GM18511 (cell line): ENCODE measurements around the gene PTPN13.

Experiments used
- ATAC-seq: cut with Tn5 transposase; IDR thresholded peaks from one replicate; pipeline ENCODE4 v1.9.1; 2021; ENCODE audit warnings: mild to moderate bottlenecking, moderate library complexity; ENCODE audit not compliant: unreplicated experiment

PTPN13 gene

GRCh38 chr4:86592553-86593249, 1.4 kb upstream of the PTPN13 start:
- no peak for ATAC-seq

GRCh38 chr4:86594559-86595425, 677 bp downstream of the PTPN13 start:
- ATAC-seq = peak; percentile 27

- ATAC-seq = no peak
Measured at GRCh38 chr4:86595426-86595805, 1.3 kb downstream of the PTPN13 start.

- ATAC-seq = no peak
Measured at GRCh38 chr4:86596807-86597206, 2.7 kb downstream of the PTPN13 start.

GRCh38 chr4:86600007-86600653, 6.0 kb downstream of the PTPN13 start:
- ATAC-seq = no peak

- no peak for ATAC-seq
Measured at GRCh38 chr4:86603311-86603885, 9.3 kb downstream of the PTPN13 start.

- no peak for ATAC-seq
Measured at GRCh38 chr4:86606809-86607208, 12.7 kb downstream of the PTPN13 start.

GRCh38 chr4:86608757-86609375, 14.8 kb downstream of the PTPN13 start:
- no peak for ATAC-seq

- ATAC-seq = no peak
Measured at GRCh38 chr4:86611757-86612156, 17.6 kb downstream of the PTPN13 start.

GRCh38 chr4:86613734-86614133, 19.6 kb downstream of the PTPN13 start:
- no peak for ATAC-seq

- no peak for ATAC-seq
Measured at GRCh38 chr4:86614865-86615264, 20.8 kb downstream of the PTPN13 start.

GRCh38 chr4:86615501-86615900, 21.4 kb downstream of the PTPN13 start:
- ATAC-seq = no peak

GRCh38 chr4:86619656-86620055, 25.5 kb downstream of the PTPN13 start:
- ATAC-seq = no peak

- ATAC-seq = no peak
Measured at GRCh38 chr4:86621435-86621834, 27.3 kb downstream of the PTPN13 start.

GRCh38 chr4:86626066-86626465, 32.0 kb downstream of the PTPN13 start:
- ATAC-seq = no peak

GRCh38 chr4:86627462-86628135, 33.5 kb downstream of the PTPN13 start:
- ATAC-seq = no peak

GRCh38 chr4:86630629-86631028, 36.5 kb downstream of the PTPN13 start:
- no peak for ATAC-seq

- ATAC-seq = no peak
Measured at GRCh38 chr4:86631166-86631565, 37.1 kb downstream of the PTPN13 start.

GRCh38 chr4:86633854-86634253, 39.7 kb downstream of the PTPN13 start:
- no peak for ATAC-seq

GRCh38 chr4:86640469-86640868, 46.4 kb downstream of the PTPN13 start:
- ATAC-seq = no peak
